ENCODE measurements around the gene CMSS1.

DNA sequence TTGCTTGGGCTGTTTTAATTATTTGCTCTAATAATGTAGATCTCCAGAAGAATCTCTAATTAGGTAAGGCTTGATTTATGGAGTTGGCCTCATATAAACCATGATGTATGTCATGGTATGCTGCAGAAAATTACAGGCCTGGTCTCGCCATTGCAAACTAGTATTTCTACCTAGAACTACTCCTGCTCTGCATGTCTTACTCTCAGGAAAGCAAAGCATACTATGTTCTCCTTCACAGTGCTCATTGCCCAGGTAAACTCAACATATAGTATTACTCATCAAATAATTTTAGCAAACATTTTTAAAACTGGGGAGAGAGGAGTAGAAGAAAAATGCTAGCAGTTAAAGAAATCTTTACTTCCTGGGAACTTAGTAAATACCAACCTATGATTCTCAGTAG, 205.9 kb downstream of the CMSS1 start:
- no peak for TF ChIP-seq CTCF (IDR thresholded peaks at IDR 0.05)
- no peak for TF ChIP-seq EP300 (IDR thresholded peaks at IDR 0.05)
